ENCODE data around the gene RASL10B.

- TF ChIP-seq EZH2 (IDR thresholded peaks at IDR 0.05; ENCODE audit: borderline replicate concordance, low read length) (no peak), CTCF (conservative IDR thresholded peaks at IDR 0.05 in 1 of 2, IDR thresholded peaks at IDR 0.05 in 1 of 2; ENCODE audit: extremely low read depth in 1 of 2, insufficient read depth in 1 of 2, low read depth in 1 of 2, low read length in 2 of 2) (no peak)
These were observed 35.0 kb downstream of the RASL10B start for GRCh38 chr17:35766489-35766877.

Data from mammary epithelial cell (primary cell).